Measurements from ENCODE around the gene CREG2. TPM values are rescaled to one million over a fixed set of nuclear protein-coding genes. Genes with fewer than 3 reads are reported as not detected.

Gene CREG2
- total and polyA plus RNA-seq, 10 donors = 0.17 TPM; not detected in 9

DNA sequence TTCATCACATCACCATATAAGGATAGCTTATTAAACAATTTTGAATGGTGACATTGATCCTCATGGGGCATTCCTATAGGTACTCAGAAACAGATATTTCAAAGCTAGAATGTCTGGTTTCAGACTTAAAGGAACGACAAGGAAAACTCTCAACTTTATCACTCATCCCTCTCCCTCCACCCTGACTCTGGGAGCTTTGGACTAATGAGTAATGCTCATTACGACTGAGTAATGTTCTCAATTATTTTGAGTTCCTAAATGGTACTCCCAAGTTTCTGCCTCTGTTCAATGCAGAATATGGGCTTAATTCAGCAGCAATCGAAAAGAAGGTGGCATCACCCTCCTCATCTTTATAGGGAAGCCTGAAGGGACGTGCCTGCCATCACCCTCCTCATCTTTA is 44.2 kb upstream of the CREG2 start:
- Histone ChIP-seq H3K36me3 (no peaks in the 10 kb centered on the region), H3K4me1 (no peaks in the 10 kb centered on the region), H3K4me3 (no peak overlapping the region), H3K27ac (no peak overlapping the region), H3K27me3 (replicated peaks in 1 of 7) (no peaks in the 10 kb centered on the region), H3K9me3 (no peaks in the 10 kb centered on the region)
- no peak for TF ChIP-seq POLR2A (IDR thresholded peaks at IDR 0.05)
- no peak for TF ChIP-seq POLR2AphosphoS5 (IDR thresholded peaks at IDR 0.05)
- TF ChIP-seq, protein P1, sequence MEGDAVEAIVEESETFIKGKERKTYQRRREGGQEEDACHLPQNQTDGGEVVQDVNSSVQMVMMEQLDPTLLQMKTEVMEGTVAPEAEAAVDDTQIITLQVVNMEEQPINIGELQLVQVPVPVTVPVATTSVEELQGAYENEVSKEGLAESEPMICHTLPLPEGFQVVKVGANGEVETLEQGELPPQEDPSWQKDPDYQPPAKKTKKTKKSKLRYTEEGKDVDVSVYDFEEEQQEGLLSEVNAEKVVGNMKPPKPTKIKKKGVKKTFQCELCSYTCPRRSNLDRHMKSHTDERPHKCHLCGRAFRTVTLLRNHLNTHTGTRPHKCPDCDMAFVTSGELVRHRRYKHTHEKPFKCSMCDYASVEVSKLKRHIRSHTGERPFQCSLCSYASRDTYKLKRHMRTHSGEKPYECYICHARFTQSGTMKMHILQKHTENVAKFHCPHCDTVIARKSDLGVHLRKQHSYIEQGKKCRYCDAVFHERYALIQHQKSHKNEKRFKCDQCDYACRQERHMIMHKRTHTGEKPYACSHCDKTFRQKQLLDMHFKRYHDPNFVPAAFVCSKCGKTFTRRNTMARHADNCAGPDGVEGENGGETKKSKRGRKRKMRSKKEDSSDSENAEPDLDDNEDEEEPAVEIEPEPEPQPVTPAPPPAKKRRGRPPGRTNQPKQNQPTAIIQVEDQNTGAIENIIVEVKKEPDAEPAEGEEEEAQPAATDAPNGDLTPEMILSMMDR (IDR thresholded peaks at IDR 0.05 in 8 of 11, conservative IDR thresholded peaks at IDR 0.05 in 3 of 11) = no peak
- intact Hi-C loops (cut with DNase I; ENCODE audit: low total_unique reads) = no loop called here
- no peak for DNase-seq
- WGBS, 5 donors = 84 to 94% (median 87%) methylated on average over 4 of the region's 4 CpGs

GRCh38 chr2:101430156-101430555 is 42.9 kb upstream of the CREG2 start:
- 91 to 100% (median 98%) methylated on average over 2 of the region's 2 CpGs for WGBS, 5 donors
- Histone ChIP-seq H3K27ac (no peak overlapping the region), H3K4me1 (no peaks in the 10 kb centered on the region), H3K4me3 (no peak overlapping the region), H3K9me3 (no peaks in the 10 kb centered on the region), H3K27me3 (replicated peaks in 1 of 7) (no peaks in the 10 kb centered on the region), H3K36me3 (no peaks in the 10 kb centered on the region)
- TF ChIP-seq POLR2A (IDR thresholded peaks at IDR 0.05) = no peak
- TF ChIP-seq, protein P1 (IDR thresholded peaks at IDR 0.05 in 8 of 11, conservative IDR thresholded peaks at IDR 0.05 in 3 of 11) = no peak
- no peak for TF ChIP-seq POLR2AphosphoS5 (IDR thresholded peaks at IDR 0.05)
- DNase-seq = no peak
- intact Hi-C loops (cut with DNase I; ENCODE audit: low total_unique reads) = no loop called here

GRCh38 chr2:101429453-101429852 is 42.1 kb upstream of the CREG2 start:
- no peak for TF ChIP-seq POLR2A (IDR thresholded peaks at IDR 0.05)
- TF ChIP-seq, protein P1 (IDR thresholded peaks at IDR 0.05 in 8 of 11, conservative IDR thresholded peaks at IDR 0.05 in 3 of 11) = no peak
- no peak for TF ChIP-seq POLR2AphosphoS5 (IDR thresholded peaks at IDR 0.05)
- no peak for DNase-seq
- Histone ChIP-seq H3K9me3 (no peaks in the 10 kb centered on the region), H3K27ac (no peak overlapping the region), H3K36me3 (no peaks in the 10 kb centered on the region), H3K27me3 (replicated peaks in 1 of 7) (no peaks in the 10 kb centered on the region), H3K4me1 (no peaks in the 10 kb centered on the region), H3K4me3 (no peak overlapping the region)
- 90 to 97% (median 91%) methylated on average over 6 of the region's 6 CpGs for WGBS, 5 donors
- intact Hi-C loops (cut with DNase I; ENCODE audit: low total_unique reads) = no loop called here

GRCh38 chr2:101428422-101429176 is 41.3 kb upstream of the CREG2 start:
- no peak for DNase-seq

More at GRCh38 chr2:101428422-101429176, 41.3 kb upstream of the CREG2 start:
- H3K4me3 ChIP-seq = no peak overlapping the region
- no peaks in the 10 kb centered on the region for H3K36me3 ChIP-seq
- intact Hi-C loops (cut with DNase I; ENCODE audit: low total_unique reads) = no loop called here
- H3K9me3 ChIP-seq = no peaks in the 10 kb centered on the region
- no peaks in the 10 kb centered on the region for H3K4me1 ChIP-seq
- H3K27me3 ChIP-seq (replicated peaks in 1 of 7) = no peaks in the 10 kb centered on the region
- H3K27ac ChIP-seq = no peak overlapping the region
- WGBS, 5 donors = 80 to 88% (median 83%) methylated on average over 10 of the region's 10 CpGs
- TF ChIP-seq POLR2AphosphoS5 (IDR thresholded peaks at IDR 0.05) (no peak), POLR2A (IDR thresholded peaks at IDR 0.05) (no peak)
- TF ChIP-seq, protein P1 (IDR thresholded peaks at IDR 0.05 in 8 of 11, conservative IDR thresholded peaks at IDR 0.05 in 3 of 11) = no peak

Measured in spleen (tissue), 11 donors.